GM21737 (cell line): ENCODE results near the gene CDH23.

Source experiments
- ATAC-seq: cut with Tn5 transposase; IDR thresholded peaks from one replicate; pipeline ENCODE4 v1.9.1; 2021; ENCODE audit warnings: mild to moderate bottlenecking, moderate library complexity; ENCODE audit not compliant: unreplicated experiment

CDH23 gene

DNA sequence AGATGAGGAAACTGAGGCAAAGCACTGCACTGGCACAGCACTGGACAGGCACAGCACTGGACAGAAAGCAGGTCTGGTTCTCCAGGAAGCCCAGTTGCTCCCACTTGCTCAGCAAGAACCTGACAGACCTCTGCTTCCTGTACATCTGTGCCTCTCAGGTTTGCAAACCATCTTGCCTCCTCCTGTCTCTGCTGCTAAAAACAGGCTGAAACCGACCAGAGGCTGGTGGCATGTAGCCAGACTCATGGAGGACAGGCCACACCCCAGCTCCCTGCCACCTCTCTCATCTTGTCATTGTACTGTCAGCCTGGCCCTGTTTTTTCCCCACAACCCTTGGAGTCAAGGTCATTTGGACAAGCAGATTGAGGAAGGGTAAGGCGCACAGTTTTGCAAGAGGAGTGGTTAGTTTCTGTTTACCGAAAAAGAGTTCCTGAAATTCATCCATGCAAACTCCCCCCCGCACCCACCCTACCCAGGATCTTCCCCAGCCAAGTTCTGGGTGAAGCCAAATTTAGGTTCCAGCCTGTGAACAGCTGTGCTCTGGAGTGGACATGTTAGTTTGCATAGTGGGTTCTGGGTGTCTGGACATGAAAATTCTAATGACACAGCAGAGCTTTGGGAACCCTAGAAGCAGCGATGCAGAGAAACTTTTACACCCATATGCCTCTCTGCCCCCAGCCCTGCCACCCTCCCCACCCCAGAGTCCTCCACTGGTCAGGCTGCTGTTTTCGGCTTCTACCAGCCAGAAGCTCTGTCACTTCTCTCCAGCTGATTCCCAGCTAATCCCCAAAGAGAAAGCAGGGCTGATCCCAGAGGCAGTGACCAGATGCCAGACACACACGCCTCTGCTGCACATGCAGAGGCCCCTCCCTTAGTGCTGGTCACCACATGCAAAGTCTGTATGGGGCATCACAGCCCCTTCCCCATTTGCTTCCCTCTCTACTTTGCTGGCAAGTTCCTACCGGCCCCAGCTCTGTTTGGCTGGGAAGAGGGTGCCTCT is 331.3 kb downstream of the CDH23 start:
- peak; percentile 54 for ATAC-seq

DNA sequence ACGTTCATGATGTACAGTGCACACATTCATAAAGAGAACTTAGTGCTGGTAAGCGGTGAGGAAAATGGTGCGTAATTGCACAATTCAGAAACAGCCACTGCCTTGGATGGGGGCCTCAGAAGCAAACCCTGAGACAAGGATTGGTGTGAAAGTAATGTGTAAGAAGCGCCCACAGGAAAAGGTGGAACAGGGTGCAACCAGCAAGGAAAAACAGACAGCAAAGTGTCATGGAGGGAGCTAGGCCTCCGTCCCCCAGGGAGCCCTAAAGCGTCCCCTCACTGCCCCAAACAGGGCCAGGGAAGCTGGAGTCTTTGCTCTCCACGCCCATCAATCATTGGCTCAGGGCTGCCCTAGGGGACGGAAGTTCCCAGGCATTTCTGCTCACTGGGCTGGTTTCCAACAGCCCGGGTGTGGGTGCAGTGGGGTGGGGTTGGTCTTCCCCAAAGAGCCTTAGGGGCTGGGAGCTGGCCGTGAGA is 332.5 kb downstream of the CDH23 start:
- ATAC-seq: no peak

DNA sequence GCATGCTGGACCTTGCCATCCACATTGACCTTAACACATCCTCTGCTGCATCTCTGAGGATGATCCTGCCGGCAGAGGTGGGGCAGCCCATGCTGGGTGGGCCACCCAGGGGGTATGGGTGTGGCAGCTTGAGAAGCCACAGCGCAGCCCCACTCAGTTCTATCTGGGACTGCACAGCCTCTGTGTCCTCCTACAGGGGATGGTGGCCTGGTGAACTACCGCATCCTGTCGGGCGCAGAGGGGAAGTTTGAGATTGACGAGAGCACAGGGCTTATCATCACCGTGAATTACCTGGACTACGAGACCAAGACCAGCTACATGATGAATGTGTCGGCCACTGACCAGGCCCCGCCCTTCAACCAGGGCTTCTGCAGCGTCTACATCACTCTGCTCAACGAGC is 335.1 kb downstream of the CDH23 start:
- no peak for ATAC-seq

DNA sequence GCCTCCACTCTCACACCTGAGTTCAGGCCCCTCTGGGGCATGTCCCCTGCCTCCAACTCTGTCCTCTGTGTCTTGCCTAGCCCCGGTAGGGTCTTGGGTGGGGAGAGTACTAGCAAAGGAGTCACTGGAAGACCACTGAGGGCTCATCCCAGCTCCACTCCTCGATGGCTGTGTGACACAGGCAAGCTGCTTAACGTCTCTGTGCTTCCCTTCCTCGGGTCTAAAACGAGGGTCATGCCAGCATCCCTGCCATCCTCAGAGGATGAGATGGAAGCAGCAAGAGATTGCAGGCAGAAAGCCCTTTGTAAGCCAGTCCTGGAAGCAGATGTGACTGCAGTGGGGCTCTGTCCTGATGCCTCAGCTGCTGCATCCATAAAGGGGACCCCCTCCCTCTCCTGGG is 338.1 kb downstream of the CDH23 start:
- no peak for ATAC-seq

DNA sequence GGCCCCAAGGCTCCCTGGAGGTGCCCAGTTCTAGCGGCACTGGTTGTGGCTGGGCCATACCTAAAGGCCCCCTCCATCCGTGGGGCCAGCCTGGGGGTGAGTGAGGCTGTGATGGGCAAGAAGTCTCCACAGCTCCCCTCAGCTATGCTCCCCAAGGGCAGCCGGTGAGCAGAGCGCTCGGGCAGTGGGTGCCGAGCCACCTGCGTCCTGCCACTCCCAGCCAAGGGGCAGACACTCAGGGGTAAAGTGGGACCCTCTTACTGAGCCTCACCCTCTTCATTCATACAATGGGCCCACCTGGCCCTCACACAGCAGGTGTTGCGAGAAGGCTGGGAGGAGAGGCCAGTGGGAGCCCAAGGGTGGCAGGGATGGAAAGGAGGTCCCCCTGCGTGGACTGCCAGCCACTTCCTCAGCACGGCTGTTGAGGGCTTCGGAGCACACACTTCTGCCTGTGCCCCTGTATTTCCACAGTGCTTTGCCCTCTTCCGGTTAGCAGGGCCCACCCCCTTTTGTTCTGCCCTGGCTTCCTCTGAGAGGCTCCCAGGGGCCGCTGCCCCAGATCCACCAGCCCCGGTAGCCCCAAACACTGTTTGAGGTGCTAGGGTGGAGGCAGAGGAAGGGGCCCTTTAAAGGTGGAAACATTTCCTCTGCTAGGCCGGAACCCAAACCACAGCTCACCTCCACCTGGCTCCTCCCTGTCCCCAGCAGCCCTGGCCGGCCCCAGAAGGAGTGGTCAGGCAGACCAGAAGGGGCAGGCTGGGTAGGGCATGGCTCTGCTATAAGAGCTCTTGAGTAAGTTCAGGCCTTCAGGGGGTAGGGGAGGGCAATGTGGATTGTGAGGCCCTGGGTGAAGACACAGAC is 339.2 kb downstream of the CDH23 start:
- ATAC-seq: no peak

DNA sequence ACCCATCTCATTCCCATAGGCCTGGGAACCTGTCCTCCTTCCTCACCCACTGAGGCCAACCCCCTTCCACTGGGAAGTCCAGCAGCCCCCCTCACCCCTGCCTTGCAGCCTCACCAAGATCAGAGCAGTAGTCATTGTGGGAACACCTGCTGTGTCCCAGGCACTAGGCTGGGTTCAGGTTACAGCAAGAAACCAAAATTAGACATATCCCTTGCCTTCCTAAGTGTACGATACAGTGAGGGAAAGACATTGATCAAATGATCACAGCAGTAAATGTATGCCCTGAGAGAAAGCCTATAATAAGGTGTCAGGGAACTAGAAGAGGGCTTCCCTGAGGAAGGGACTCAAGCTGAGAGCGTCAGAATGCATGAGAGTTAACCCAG is 339.8 kb downstream of the CDH23 start:
- ATAC-seq: no peak

DNA sequence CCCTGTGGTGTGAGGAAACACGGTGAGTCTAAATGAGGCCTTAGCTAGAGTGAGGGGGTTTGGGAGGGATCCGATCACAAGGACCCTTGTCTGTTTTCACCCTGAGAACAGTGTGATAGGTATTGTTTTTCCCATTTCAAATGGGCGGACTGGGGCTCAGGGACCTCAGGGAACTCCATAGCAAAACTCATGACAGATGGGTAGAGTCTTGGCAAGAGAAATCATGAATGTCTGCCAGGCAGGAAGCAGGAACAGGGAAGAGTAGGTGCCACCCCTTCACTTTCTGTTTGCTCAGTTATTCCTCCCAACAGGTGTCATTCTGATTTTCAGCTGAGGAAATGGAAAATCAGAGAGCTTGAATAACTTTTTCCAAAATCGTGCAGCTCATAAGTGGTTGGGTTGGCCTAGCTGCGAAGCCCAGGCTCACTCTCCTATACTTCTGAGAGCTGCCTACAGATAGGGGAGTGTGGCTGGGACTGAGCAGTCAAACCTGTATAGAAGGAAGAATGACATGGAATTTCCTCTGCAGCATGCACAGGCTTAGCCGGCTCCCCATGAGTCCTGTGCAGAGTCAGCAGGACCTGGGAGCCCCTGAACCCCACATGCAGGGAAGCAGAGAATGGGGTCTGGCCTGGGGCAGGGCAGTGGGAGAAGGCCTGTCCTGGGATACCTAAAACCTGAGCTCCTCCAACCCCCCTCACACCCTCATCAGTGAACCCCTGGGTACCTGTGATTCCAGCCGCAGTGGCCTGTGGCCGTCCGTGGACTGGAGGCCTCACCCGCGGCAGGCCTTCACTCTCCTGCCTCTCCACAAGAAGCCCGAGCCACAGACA is 340.5 kb downstream of the CDH23 start:
- ATAC-seq: no peak

DNA sequence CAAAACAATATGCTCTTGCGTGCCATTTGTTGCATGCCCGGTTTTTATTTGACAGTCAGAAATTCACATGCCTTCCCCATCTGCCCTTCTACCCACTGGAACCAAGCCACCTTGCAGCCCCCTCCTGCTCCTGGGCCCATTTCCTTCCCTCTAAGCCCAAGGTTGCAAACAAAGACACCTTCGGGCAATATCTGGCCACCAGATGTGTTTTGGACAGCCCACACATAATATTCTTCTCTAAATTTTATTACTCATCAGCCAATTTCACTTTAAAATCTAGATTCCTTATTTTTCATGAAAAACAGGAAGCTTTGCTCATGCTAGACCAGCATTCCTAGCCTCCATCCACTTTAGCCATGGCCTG is 341.1 kb downstream of the CDH23 start:
- no peak for ATAC-seq

DNA sequence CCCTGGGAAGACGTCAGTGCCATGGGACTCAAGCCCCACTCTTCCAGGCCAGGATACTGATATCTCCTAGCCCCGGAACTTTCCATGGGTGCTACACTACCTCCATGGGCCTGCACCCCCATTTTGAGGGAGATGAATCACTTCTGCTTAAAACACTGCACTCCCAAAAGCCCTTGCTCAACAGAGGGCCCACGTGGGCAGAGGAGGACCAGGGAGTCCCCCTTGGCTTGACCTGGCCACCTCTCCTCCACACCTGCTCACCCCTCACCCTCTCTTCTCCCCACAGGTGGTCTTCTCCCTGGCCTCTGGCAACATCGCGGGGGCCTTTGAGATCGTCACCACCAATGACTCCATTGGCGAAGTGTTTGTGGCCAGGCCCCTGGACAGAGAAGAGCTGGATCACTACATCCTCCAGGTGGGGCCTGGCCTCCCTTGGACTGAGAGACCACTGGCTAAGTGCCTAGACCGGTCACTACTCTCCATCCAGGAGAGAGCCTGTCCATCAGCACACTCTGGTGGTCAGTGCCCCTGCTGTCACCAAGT is 342.7 kb downstream of the CDH23 start:
- ATAC-seq: no peak

DNA sequence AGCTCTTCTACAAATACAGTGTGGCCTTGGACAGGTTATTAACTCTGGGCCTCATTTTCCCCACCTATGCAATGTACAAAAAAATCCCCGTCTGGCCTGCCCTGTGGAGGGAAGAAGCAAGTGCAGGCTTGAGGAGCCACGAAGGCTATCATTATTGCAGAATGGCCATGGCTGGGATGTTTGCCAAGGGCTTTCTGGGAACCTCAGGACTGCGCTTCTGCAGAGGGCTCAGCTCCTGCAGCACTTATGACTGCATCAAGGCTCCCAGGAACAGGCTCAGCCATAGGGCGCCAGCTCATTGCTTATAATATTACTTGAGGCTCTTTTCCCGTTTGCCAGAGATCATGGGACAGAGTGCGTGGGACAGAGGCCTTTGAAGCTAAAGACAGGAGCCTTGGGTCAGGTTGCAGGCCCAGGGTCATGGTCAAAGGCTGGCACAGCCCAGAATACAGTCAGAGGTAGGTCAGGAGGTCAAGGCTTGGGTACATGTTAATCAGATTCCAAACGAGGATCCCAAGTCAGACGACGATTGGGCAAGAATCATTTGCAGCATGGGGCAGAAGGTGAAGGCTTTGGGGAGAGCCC is 343.4 kb downstream of the CDH23 start:
- no peak for ATAC-seq

DNA sequence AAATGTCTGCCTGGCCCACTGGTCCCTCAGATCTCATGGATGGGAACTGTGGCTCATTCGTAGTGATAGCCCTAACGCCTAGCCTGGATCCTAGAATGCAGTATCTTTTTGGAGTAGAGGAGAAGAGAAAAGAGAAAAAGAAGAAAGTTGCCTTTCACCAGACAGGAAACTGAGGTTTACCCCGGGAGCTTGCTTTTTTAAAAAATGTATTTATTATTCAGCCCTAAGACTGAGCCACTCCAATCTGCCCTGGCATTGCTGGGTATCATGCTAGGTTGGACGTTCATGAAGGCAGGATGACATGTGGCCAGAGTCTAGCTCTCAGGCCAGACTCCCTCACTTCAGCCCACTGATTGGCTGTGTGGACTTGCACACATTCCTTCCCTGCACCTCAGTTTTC is 344.3 kb downstream of the CDH23 start:
- no peak for ATAC-seq

DNA sequence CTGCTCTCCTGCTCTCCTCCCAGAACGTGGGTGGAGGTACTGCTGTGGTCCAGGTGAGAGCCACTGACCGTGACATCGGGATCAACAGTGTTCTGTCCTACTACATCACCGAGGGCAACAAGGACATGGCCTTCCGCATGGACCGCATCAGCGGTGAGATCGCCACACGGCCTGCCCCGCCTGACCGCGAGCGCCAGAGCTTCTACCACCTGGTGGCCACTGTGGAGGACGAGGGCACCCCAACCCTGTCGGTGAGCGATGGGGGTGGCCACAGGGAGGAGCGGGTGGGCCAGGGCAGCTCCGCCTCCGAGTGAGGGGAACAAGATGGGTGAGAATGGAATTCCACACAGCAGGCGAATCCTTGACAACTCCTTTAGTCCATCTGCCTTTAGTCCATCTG is 345.0 kb downstream of the CDH23 start:
- ATAC-seq: no peak

DNA sequence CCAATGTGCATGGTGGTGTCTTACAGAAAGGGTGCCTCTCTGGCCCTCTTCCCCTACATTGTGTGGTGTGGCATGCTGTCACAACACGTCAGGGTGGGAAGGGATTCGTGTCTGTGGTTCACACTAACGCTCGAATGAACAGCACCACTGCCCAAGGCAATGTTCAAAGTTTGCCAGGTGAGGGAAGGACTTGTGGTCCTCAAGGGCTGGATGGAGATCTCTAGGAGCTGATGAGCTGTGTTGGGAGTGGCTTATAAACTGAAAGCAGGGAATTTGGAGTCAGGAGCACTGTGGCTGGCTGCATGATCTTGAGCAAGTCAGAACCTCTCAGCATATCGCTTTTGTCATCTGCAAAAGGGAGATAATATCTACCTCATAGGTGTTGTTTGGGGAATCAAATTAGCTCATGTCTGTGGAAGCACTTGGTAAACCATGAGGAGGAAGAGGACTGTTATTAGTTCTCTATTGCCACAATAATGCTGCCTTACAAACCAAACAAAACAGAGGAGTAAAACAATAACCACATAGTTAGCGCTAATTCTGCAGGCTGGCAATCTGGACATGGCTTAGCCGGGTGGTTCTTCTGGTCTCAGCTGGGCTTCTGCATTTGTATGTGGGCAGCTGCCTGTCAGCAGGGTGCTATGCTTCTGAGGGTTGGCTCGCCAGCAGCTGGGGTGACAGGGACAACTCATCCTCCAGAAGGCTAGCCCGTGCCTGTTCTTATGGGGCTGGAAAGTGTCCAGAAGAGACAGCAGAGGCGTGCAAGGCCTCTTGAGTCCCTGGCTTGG is 345.8 kb downstream of the CDH23 start:
- no peak for ATAC-seq

DNA sequence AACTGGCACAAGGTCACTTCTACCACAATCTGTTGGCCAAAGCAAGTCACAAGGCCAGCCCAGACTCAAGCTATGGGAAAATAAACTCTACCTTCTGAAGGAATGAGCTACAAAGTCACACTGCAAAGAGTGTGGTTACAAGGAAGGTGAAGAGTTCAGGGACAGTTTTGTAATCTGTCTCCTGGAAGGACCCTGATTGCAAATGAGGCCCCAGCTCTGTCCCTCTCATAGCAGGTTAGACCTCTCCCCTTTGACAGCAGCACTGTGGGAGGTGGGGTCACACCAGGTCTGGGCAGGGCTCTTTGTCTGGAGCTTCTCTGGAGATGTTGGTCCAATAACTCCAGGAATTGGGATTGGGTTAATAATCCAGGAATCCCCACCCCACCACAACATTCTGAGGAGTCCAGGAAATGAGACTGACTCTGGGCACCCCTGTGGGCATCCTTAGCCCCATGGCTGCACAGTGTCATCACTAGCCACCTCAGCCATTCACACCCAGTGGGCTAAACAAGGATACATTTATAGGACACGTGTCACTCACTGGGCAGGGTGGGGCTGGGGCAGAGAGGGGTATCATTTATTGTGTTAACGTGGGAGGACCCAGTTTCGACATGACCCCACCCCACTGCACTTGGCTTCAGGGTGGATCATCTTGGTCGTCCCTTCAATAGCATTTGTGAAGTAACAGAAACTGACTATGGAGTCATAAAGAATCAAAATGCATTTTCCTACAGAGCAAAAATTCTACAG is 346.5 kb downstream of the CDH23 start:
- no peak for ATAC-seq

DNA sequence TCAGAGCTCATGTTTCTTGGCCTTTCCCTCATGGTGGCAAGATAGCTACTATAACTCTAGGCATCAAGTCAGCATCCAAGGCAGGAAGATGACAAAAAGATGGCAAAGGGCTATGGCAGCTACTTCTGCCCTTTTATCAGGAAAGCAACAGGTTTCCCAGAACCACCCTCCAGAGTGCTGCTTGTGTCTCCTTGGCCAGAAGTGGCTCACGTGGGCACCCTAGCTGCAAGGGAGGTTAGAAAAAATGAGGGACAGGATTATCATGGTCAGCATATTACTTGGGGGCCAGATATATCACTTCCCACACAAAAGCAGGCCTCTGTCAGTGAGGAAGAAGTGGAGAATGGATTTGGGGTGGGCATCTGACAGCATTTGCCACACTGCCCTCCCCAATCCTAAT is 347.1 kb downstream of the CDH23 start:
- no peak for ATAC-seq

DNA sequence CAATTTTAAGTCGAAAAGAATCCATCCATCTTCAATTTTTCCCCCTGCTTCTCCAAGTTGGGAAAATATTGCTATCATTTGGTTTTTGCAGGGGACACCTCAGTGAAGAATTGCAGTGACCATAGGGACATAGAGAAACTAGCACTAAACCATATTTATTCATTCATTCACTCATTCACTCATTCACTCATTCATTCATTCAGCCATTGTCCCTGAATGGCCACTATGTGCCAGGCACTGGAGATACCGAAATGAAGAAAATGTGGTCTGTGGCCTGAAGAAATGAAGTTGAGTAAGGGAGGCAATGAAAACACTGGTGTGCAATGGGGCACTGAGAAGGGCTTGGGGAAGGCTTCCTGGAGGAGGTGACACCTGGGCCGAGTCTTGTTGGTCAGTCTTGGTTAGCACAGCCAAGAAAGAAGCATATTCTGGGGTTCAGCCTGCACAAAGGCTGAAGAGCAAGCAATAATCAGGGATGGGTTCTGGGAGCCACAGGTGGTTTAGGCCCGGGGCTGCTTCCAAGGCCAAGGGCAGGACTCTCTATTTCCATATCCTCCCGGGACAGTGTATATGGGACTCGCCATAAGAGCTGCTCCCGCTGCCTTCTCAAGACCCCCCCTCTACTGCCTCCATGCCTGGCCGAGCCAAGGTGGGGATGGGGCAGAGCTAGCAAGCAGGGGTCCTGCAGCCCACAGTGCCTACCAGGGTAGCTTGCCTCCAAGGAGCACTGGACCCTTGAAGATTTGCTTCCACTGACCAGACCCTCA is 348.4 kb downstream of the CDH23 start:
- no peak for ATAC-seq

DNA sequence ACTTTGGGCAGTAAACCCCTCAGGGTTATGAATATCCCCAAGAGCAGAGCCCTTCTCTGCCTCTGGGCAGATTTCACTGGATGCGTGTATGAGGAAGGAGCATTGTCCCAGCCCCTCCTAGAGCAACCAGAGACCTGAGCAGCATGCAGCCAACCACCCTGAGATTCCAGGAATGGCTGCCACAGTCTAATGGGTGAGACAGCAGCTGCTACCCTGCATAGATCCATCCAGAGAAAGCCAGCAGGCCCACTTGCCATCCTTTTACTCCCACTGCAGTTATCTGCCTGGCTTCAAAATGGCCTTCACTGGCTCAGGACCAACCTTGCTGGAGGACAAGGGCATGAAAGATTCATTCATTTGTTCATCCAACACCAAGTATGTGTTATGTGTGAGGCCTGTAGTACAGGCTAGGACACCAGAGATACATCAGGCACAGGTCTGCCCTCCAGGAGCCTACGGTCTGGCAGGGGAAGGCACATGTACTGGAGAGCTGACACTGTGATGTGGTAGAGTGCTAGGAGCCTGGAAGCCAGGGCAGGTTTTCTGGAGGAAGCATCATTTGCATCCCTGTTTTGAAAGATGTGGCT is 349.0 kb downstream of the CDH23 start:
- ATAC-seq: no peak
